Thoracic aorta (tissue), 2 donors: ENCODE measurements around the gene RAVER2. TPM values are rescaled to one million over a fixed set of nuclear protein-coding genes. Genes with fewer than 3 reads are reported as not detected.
"Not testable (repeated sequence)": the region's sequence is repeated elsewhere in the genome, so short reads cannot be mapped to it uniquely, and the experiment has no call there.

Experiments used
- ATAC-seq: fragments of 150-250 bp; one replicate; pipeline ENCODE4 v1.8.0; 2017; ENCODE audit warnings: low read depth; ENCODE audit not compliant: insufficient number of reproducible peaks, low FRiP score
- DNase-seq: peaks from one replicate; pipeline ENCODE4 v3.0.0-alpha.2; 2020; ENCODE audit warnings: low spot score
- H3K27ac ChIP-seq, 2 donors: fragments of 200-600 bp; sonication (generic); 1 replicate in 1 of 2; 2 replicates in 1 of 2; pipeline ENCODE4 v1.5.1; 2016; ENCODE audit warnings: mild to moderate bottlenecking in 2 of 2, moderate library complexity in 2 of 2
- H3K27me3 ChIP-seq: fragments of 200-600 bp; sonication (generic); replicated peaks from 2 replicates; pipeline ENCODE4 v1.6.0; 2016; ENCODE audit warnings: mild to moderate bottlenecking; ENCODE audit not compliant: insufficient read depth
- H3K36me3 ChIP-seq: fragments of 200-600 bp; sonication (generic); one replicate; pipeline ENCODE4 v1.5.1; 2016
- H3K4me1 ChIP-seq, 2 donors: fragments of 200-600 bp; sonication (generic); 1 replicate in 1 of 2; 2 replicates in 1 of 2; pipeline versions ENCODE4 v1.5.1 to v1.6.0; 2016; ENCODE audit warnings: low read depth in 2 of 2, mild to moderate bottlenecking in 1 of 2; ENCODE audit not compliant: control insufficient read depth in 1 of 2
- H3K4me3 ChIP-seq: fragments of 200-600 bp; sonication (generic); 2 replicates; pipeline ENCODE4 v1.5.1; 2016; ENCODE audit warnings: mild to moderate bottlenecking
- H3K9me3 ChIP-seq: fragments of 200-600 bp; sonication (generic); 2 replicates; pipeline ENCODE4 v1.5.1; 2016
- CTCF ChIP-seq: fragments of 200-600 bp; sonication (generic); IDR thresholded peaks from one replicate; pipeline ENCODE4 v1.5.1; 2019; ENCODE audit warnings: antibody characterized with exemption
- total RNA-seq, 2 donors: library from RNA; depleted of rRNA; stranded (reverse); fragments of >200 nt; gene quantifications; one replicate each; pipeline versions ENCODE4 v1.1.0 to v1.2.3, GENCODE V29; 2016

Gene RAVER2
- total RNA-seq, 2 donors from 2014 or later = 17.2 to 18.3 TPM

- Histone ChIP-seq H3K27me3 (no peaks in the 10 kb centered on the region), H3K4me1 (no peaks in the 10 kb centered on the region), H3K4me3 (no peak overlapping the region), H3K27ac (no peak overlapping the region), H3K36me3 (no peaks in the 10 kb centered on the region), H3K9me3 (no peaks in the 10 kb centered on the region)
- ATAC-seq (no peak), DNase-seq (no peak)
- TF ChIP-seq CTCF = no peak
Measured at GRCh38 chr1:64766429-64766828, 21.6 kb downstream of the RAVER2 start.

- Histone ChIP-seq H3K27ac (no peak overlapping the region), H3K4me1 (no peaks in the 10 kb centered on the region), H3K27me3 (no peaks in the 10 kb centered on the region), H3K9me3 (no peaks in the 10 kb centered on the region), H3K4me3 (no peak overlapping the region), H3K36me3 (no peaks in the 10 kb centered on the region)
- DNase-seq (no peak), ATAC-seq (no peak)
- TF ChIP-seq CTCF = no peak
Measured at GRCh38 chr1:64769482-64769881, 24.6 kb downstream of the RAVER2 start.

- Histone ChIP-seq H3K36me3 (no peaks in the 10 kb centered on the region), H3K4me1 (no peaks in the 10 kb centered on the region), H3K4me3 (no peak overlapping the region), H3K27ac (no peak overlapping the region), H3K9me3 (no peaks in the 10 kb centered on the region), H3K27me3 (no peaks in the 10 kb centered on the region)
- DNase-seq (no peak), ATAC-seq (no peak)
- no peak for TF ChIP-seq CTCF
Measured at GRCh38 chr1:64769971-64770370, 25.1 kb downstream of the RAVER2 start.

GRCh38 chr1:64773306-64773705 lies 28.4 kb downstream of the RAVER2 start:
- not testable (repeated sequence) for ATAC-seq

GRCh38 chr1:64775113-64775512 lies 30.2 kb downstream of the RAVER2 start:
- Histone ChIP-seq H3K4me1 (no peaks in the 10 kb centered on the region), H3K9me3 (no peaks in the 10 kb centered on the region), H3K27me3 (no peaks in the 10 kb centered on the region), H3K27ac (no peak overlapping the region), H3K36me3 (no peaks in the 10 kb centered on the region), H3K4me3 (no peak overlapping the region)
- no peak for DNase-seq
- no peak for ATAC-seq
- TF ChIP-seq CTCF = no peak

More at GRCh38 chr1:64773306-64773705, 28.4 kb downstream of the RAVER2 start:
- not testable (repeated sequence) for H3K27me3 ChIP-seq, H3K27ac ChIP-seq, H3K4me1 ChIP-seq, DNase-seq, H3K4me3 ChIP-seq, H3K36me3 ChIP-seq, H3K9me3 ChIP-seq

- H3K27me3 ChIP-seq, ATAC-seq, DNase-seq, H3K4me3 ChIP-seq, H3K4me1 ChIP-seq, H3K27ac ChIP-seq, H3K36me3 ChIP-seq, H3K9me3 ChIP-seq: not testable (repeated sequence)
Measured at GRCh38 chr1:64782044-64782443, 37.2 kb downstream of the RAVER2 start.

- H3K27ac ChIP-seq, ATAC-seq, H3K9me3 ChIP-seq, DNase-seq, H3K4me3 ChIP-seq, H3K36me3 ChIP-seq, H3K4me1 ChIP-seq, H3K27me3 ChIP-seq: not testable (repeated sequence)
Measured at GRCh38 chr1:64782848-64783247, 38.0 kb downstream of the RAVER2 start.
